ENCODE measurements around the gene ASIC4. TPM values are rescaled to one million over a fixed set of nuclear protein-coding genes. Genes with fewer than 3 reads are reported as not detected.

Gene ASIC4
- total RNA-seq, 1 donor = not detected

DNA sequence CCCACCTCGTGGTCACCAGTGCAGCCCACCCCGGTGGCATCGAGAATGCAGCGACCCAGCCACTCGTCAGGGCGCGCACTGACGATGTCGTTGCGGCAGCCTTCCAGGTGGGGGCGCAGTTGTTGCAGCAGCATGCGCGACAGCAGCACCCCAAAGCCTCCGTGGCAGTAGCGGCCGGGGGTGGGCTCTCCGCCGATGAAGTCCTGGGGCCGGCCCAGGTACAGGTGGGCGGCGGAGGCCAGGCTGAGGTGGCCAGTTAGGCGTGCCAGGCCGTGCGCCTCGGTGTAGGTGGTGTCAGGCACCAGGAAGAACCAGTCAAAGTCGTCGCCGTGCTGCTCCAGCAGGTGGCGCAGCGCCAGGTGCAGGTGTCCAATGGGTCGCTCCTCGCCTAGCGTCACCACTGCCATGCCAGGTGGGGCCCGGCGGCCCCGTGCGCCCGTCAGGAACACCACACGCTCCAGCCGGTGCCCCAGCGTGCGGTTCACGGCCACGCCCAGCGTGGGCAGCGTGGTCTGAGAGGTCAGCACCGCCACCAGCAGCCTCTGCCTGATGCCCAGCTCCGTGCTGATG, 27.4 kb downstream of the ASIC4 start:
- peaks cover 23% of the 10 kb centered on the region for H3K27me3 ChIP-seq (ENCODE audit: insufficient read depth, low read length)
- H3K4me3 ChIP-seq (ENCODE audit: low read length) = no peak overlapping the region
- H3K9me3 ChIP-seq (ENCODE audit: low read depth, low read length) = no peaks in the 10 kb centered on the region
- H3K4me1 ChIP-seq (ENCODE audit: insufficient read depth, low read length) = peaks cover 32% of the 10 kb centered on the region

DNA sequence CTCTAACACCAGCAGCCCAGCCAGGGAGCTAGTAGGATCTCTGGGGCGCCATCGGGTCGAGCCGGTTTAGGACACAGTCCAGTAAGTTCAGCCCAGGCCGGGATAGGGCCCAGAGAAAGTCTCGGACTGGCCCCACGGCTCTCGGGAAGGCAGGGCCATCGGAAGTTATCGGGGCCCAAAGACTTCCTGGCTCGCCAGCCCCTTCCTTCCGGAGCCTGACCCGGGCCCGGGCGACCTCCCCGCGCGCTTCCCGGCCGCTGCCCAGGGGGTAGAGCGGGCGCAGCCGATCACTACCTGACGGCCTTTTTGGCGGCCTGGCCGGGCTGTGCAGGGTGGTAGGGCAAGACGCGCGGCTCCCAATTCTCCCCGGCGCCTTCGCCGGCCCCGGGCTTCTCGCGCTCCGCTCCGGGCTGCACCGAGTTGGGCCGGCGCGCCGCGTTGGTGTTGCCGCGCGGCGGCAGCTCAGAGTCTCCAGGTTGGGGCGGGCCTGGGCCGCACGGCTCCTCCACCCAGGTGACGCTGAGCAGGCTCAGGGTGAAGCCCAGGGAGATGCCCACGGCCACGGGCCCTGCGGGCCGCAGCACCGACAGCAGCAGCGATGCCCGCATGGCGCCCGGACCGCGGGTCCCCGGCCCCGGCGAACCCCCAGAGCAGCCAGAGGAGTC, 28.8 kb downstream of the ASIC4 start:
- Histone ChIP-seq H3K9me3 (ENCODE audit: low read depth, low read length) (no peaks in the 10 kb centered on the region), H3K4me1 (ENCODE audit: insufficient read depth, low read length) (peaks cover 32% of the 10 kb centered on the region), H3K4me3 (ENCODE audit: low read length) (peak overlapping the region; percentile 52), H3K27me3 (ENCODE audit: insufficient read depth, low read length) (peaks cover 23% of the 10 kb centered on the region)

DNA sequence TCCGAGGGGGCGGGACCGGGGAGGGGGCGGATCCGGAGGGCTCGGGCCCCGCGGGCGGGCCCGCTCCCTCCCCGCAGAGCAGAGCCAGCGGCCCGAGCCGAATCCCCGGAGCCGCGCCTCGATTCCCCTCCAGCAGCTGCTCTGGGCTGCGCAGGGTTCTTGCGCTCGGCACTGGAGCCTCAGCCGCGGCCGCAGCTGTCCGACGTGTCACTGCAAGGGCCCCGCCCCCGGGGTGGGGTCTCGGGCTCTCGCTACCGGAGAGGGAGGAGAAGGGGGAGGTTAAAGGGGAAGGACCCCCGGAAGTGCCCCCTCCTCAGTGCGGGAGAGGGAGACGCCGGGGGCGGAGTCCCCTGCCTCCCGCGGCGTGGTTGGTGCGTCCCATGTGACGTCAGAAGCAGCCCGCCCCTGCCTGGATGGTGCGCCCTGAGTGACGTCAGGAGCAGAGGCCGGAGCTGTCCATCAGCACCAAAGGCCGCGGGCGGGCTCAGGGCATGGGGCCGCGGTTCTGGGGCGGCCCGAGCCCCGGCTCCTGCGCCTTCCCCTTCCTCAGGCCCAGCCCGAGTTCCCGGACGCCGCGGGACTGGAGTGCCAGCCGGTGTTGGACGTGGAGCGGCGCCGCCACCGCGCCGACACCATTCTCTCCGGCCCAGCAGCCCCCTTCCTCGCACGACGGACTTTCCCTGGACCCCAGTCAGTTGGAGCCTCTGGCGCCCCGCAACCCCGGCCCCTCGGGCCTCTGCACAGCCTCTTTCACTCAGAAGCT, 29.5 kb downstream of the ASIC4 start, which contains the start of the genes CHPF and TMEM198:
Gene CHPF, minus strand, starts transcription at position 214 of the 763 bp plus-strand sequence. CDS start 271 bp downstream, outside the sequence.
Gene TMEM198, plus strand, starts transcription at position 433 of the 763 bp plus-strand sequence. CDS start 700 bp downstream, outside the sequence.
- Histone ChIP-seq H3K4me3 (ENCODE audit: low read length) (peak within 1 kb of the TSS; percentile 52), H3K4me1 (ENCODE audit: insufficient read depth, low read length) (peaks cover 32% of the 10 kb centered on the region), H3K9me3 (ENCODE audit: low read depth, low read length) (no peaks in the 10 kb centered on the region), H3K27me3 (ENCODE audit: insufficient read depth, low read length) (peaks cover 23% of the 10 kb centered on the region)

DNA sequence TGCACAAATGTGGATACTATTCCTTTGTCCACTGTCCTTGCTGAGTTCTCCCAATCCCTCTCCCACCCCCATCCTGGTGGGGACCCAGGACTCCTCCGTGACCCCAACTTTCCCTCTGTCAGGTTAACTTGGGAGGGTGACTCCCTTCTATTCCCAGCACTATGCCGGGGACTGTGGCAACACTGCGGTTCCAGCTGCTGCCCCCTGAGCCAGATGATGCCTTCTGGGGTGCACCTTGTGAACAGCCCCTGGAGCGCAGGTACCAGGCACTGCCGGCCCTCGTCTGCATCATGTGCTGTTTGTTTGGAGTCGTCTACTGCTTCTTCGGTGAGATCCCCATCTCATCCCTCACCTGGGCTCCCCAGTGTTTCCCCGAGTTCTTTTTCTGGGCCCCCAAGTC, 30.3 kb downstream of the ASIC4 start:
- H3K27me3 ChIP-seq (ENCODE audit: insufficient read depth, low read length) = peaks cover 23% of the 10 kb centered on the region

DNA sequence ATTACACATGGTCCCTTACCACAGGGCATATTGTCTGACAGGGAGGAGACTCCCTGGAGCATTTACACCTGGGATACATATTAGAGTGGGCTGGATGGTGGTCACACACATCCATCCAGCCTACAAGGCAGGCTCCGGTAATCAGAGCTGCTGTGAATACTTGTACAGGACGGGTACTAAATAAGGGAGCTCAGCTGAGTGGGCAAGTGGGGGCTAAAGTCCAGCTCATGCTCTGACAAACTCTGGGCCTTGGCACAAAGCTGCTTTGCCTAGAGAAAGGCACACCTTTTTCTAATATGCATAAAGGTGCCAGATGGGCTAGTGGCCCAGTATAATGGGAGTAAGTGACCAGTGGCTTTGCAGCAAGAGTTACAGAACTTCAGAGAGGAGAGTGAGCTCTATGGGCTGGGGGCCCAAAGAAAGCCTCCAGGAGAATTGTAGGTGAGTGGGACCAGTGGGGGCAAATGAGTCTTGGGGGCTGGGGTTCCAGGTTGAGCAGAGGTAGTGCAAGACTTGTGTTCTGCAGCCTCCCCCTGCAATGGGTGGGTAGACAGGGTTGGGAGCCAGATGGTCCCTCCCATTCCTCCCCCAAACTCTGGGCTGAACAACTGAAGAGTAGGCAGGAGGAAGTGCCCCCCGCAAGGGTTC, 31.1 kb downstream of the ASIC4 start:
- H3K9me3 ChIP-seq (ENCODE audit: low read depth, low read length) = no peaks in the 10 kb centered on the region
- no peak overlapping the region for H3K4me3 ChIP-seq (ENCODE audit: low read length)
- peaks cover 23% of the 10 kb centered on the region for H3K27me3 ChIP-seq (ENCODE audit: insufficient read depth, low read length)
- peaks cover 32% of the 10 kb centered on the region for H3K4me1 ChIP-seq (ENCODE audit: insufficient read depth, low read length)

More for the DNA sequence above, 30.3 kb downstream of the ASIC4 start:
- Histone ChIP-seq H3K4me1 (ENCODE audit: insufficient read depth, low read length) (peaks cover 32% of the 10 kb centered on the region), H3K9me3 (ENCODE audit: low read depth, low read length) (no peaks in the 10 kb centered on the region), H3K4me3 (ENCODE audit: low read length) (no peak overlapping the region)

DNA sequence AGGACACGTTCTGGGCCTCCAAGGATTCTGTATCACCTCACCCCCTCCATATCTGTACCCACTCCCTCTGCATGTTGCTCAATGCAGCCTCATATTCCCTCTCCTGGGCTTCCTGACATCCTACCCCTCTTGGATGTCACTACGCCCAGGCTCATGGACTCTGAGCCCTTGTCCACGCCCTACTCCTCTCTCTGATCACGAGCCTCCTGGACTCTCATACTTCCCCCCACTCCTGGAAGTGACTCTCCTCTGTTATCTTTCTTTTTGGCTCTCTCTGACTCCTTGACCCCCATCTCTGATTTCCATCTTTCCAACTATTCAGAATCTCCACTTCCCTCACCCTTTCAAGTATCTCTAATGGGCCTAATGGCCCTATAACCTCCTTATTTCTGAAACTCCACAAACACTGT, 31.7 kb downstream of the ASIC4 start:
- peaks cover 25% of the 10 kb centered on the region for H3K27me3 ChIP-seq (ENCODE audit: insufficient read depth, low read length)

DNA sequence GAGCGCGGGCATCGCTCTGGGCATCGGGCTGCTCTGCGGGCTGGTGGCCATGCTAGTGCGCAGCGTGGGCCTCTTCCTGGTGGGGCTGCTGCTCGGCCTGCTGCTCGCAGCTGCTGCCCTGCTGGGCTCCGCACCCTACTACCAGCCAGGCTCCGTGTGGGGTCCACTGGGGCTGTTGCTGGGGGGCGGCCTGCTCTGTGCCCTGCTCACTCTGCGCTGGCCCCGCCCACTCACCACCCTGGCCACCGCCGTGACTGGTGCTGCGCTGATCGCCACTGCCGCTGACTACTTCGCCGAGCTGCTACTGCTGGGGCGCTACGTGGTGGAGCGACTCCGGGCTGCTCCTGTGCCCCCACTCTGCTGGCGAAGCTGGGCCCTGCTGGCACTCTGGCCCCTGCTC, 33.3 kb downstream of the ASIC4 start:
- Histone ChIP-seq H3K4me1 (ENCODE audit: insufficient read depth, low read length) (peaks cover 24% of the 10 kb centered on the region), H3K9me3 (ENCODE audit: low read depth, low read length) (no peaks in the 10 kb centered on the region), H3K27me3 (ENCODE audit: insufficient read depth, low read length) (peaks cover 24% of the 10 kb centered on the region), H3K4me3 (ENCODE audit: low read length) (no peak overlapping the region)

More for the DNA sequence above, 31.7 kb downstream of the ASIC4 start:
- Histone ChIP-seq H3K4me1 (ENCODE audit: insufficient read depth, low read length) (peaks cover 32% of the 10 kb centered on the region), H3K9me3 (ENCODE audit: low read depth, low read length) (no peaks in the 10 kb centered on the region), H3K4me3 (ENCODE audit: low read length) (no peak overlapping the region)

DNA sequence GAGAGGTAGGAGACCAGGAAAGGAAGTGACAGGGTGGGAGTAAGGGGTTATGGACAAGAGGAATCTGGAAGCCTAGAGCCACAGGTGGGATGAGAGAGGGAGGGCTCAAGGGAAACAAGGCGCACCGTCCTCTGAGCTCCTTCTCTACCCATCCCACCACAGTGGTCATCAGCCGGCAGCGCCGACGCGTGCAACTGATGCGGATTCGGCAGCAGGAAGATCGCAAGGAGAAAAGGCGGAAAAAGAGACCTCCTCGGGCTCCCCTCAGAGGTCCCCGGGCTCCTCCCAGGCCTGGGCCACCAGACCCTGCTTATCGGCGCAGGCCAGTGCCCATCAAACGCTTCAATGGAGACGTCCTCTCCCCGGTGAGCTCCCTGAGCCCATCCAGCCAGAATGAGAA, 34.7 kb downstream of the ASIC4 start:
- Histone ChIP-seq H3K4me1 (ENCODE audit: insufficient read depth, low read length) (peaks cover 17% of the 10 kb centered on the region), H3K27me3 (ENCODE audit: insufficient read depth, low read length) (peaks cover 33% of the 10 kb centered on the region), H3K9me3 (ENCODE audit: low read depth, low read length) (no peaks in the 10 kb centered on the region), H3K4me3 (ENCODE audit: low read length) (no peak overlapping the region)

DNA sequence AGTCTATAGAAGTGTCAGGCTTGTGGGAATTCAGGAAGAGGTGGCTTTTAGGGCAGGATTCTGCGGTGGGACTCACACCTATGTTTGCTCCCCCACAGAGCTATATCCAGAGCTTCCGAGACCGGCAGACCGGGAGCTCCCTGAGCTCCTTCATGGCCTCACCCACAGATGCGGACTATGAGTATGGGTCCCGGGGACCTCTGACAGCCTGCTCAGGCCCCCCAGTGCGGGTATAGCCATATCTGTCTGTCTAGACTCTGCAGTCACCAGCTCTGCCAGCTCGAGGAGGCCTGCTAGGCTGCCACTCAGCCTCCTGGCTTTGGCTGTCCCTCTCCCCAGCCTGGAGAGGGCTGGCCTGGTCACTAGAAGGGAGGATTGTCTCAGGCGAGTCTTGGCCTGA, 35.3 kb downstream of the ASIC4 start:
- Histone ChIP-seq H3K4me1 (ENCODE audit: insufficient read depth, low read length) (peaks cover 12% of the 10 kb centered on the region), H3K4me3 (ENCODE audit: low read length) (no peak overlapping the region), H3K27me3 (ENCODE audit: insufficient read depth, low read length) (peaks cover 34% of the 10 kb centered on the region), H3K9me3 (ENCODE audit: low read depth, low read length) (no peaks in the 10 kb centered on the region)

DNA sequence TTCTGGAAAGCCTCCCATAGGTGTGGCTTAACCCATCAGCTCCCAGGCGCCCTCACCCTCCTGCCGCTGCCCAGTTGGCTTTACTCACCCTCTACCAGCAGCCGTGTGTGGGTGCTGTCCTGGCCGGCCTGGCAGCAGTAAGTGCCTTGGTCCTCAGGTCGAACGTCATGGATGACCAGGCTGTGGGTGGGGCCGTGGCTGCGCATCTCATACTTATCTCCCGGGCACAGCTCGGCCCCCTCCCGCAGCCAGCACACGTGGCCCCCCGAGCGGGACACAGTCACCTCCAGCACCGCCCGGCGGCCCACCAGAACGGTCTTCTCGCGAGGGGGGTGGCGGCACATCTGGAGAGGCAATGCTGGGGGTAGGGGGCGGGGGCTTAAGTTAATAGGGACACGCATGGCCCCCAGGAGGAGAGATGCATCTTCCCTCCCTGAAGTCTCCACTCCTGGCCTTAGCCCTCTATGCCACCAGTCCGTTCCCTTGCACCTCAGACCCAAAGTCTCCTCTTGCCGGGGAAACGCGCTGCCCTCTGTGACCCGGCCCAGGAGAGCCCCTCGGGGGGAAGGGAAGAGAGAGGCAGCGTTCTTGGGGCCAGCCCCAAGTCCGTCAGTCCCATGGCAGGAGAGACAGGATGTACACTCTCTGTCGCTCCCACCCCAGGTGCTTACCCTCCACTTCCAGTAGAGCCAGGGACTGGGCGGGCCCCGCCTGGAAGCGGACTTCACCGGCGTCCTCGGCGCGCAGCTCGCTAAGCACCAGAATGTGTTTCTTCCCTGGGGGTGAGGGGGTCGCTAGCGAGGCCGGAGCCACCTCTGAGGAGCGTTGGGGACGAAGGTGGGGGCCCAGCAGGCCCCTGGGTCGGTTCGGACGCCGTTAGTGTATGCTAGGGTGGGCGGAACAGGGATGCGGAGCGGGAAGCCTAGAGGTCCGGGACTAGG, 37.4 kb downstream of the ASIC4 start:
- Histone ChIP-seq H3K27me3 (ENCODE audit: insufficient read depth, low read length) (peaks cover 29% of the 10 kb centered on the region), H3K4me1 (ENCODE audit: insufficient read depth, low read length) (peaks cover 12% of the 10 kb centered on the region), H3K4me3 (ENCODE audit: low read length) (no peak overlapping the region), H3K9me3 (ENCODE audit: low read depth, low read length) (no peaks in the 10 kb centered on the region)

DNA sequence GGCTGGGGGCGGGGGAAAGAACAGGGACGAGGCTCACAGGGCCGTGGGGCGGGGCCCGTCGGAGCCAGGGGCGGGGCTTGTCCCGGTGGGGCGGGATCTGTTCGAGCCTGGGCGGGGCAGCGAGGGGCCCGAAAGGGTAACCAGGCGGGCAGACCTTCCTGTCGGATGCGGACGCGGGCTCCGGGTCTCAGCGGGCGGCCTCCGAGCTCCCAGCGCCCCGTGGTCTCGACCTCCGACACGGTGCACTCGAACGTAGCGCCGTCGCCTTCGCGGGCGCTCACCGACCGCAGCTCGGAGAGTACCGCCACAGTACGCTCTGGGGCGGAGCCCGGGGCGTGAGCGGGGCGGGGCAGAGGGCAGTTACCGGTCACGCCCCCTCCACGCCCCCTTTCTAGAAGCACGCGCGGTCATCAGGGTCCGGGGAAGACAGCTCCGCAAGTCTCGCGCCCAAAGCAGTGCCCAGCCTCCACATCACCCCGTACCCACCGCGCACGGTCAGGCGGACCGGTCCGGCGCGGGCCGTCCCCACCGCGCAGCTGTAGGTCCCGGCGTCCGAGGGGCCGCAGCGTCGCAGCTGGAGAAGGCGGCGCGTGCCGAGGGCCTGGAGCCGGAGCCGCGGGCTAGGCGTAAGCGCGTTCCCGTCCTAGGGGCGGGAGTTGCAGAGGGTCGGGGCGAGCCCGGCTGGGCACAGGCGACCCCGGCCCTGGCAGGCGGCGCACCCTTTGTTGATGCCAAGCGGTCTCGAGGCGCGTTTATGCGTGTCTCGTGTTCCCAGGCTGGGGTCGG, 38.3 kb downstream of the ASIC4 start:
- Histone ChIP-seq H3K4me3 (ENCODE audit: low read length) (peak overlapping the region; percentile 36), H3K9me3 (ENCODE audit: low read depth, low read length) (no peaks in the 10 kb centered on the region), H3K4me1 (ENCODE audit: insufficient read depth, low read length) (peaks cover 12% of the 10 kb centered on the region), H3K27me3 (ENCODE audit: insufficient read depth, low read length) (peaks cover 29% of the 10 kb centered on the region)

DNA sequence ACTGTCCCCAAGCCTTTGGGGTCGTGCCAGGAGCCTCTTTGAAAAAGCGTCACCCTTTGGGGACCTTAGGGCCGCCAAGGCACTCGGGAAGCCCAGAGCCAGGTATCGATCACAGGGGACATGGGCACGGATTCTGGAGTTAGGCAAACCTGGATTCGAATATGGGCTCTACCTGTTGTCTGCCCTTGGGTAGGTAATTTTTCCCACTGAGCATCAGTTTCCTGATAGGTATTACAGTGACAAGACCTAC, 38.8 kb downstream of the ASIC4 start:
- Histone ChIP-seq H3K9me3 (ENCODE audit: low read depth, low read length) (no peaks in the 10 kb centered on the region), H3K27me3 (ENCODE audit: insufficient read depth, low read length) (peaks cover 29% of the 10 kb centered on the region), H3K4me3 (ENCODE audit: low read length) (no peak overlapping the region), H3K4me1 (ENCODE audit: insufficient read depth, low read length) (peaks cover 12% of the 10 kb centered on the region)

DNA sequence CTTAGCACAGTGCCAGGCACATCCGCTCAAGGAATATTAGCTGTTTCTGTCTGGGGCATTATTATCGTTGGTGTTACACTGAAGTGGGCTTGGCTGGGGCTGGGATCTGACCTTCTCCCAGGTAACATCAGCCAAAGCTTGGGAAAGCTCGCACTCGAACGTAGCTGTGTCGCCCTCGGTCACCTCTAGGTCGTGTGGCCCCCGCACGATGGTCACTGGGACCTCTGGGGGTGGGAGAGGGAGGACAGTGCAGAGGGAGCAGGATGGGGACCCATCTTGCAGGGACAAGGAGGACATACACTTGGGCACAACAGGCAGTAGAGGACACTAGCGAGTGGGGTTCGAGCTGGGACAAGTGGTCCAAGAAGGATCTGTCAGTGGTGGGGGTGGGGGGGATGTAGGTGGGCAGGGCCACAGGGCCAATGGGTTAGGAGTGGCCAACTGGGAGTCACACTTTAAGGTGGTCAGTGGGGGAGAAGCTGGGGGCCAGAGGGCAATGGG, 39.2 kb downstream of the ASIC4 start:
- H3K4me3 ChIP-seq (ENCODE audit: low read length) = no peak overlapping the region
- H3K27me3 ChIP-seq (ENCODE audit: insufficient read depth, low read length) = peaks cover 29% of the 10 kb centered on the region
- peaks cover 12% of the 10 kb centered on the region for H3K4me1 ChIP-seq (ENCODE audit: insufficient read depth, low read length)
- no peaks in the 10 kb centered on the region for H3K9me3 ChIP-seq (ENCODE audit: low read depth, low read length)

Data from mononuclear cell (primary cell).